ENCODE measurements around the gene ADCY5. TPM values are rescaled to one million over a fixed set of nuclear protein-coding genes. Genes with fewer than 3 reads are reported as not detected.

The ADCY5 gene
- total RNA-seq, 1 donor from 2014 or later: not detected

DNA sequence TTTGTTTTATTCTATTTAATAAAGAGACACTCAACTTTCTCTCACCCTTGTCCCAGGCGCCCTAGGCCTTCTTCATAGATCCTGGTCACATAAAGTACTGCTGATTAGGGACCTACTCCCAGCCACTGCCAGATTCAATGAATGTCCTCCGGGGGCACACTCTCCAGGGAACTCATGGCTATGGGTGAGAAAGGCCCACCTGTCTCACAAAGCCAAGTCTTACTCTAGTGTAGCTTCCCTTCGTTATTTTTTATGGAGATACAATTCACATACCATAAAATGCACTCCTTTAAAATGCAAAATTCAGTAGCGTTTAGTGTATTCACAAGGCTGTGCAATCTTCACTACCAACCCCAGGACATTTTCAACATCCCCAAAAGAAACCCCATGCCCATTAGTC lies 87.8 kb downstream of the ADCY5 start:
- TF ChIP-seq CTCF (IDR thresholded peaks at IDR 0.05; ENCODE audit: insufficient read depth, low read length, severe bottlenecking): no peak
- H3K36me3 ChIP-seq (ENCODE audit: control insufficient read depth, insufficient read depth, low read length): no peaks in the 10 kb centered on the region
- FAIRE-seq (no peak), DNase-seq (ENCODE audit: low read depth) (no peak)
- H3K27me3 ChIP-seq (ENCODE audit: control insufficient read depth, insufficient read depth, low read length): peaks cover 2% of the 10 kb centered on the region
- no peak overlapping the region for H3K4me3 ChIP-seq (ENCODE audit: low read depth, low read length)

DNA sequence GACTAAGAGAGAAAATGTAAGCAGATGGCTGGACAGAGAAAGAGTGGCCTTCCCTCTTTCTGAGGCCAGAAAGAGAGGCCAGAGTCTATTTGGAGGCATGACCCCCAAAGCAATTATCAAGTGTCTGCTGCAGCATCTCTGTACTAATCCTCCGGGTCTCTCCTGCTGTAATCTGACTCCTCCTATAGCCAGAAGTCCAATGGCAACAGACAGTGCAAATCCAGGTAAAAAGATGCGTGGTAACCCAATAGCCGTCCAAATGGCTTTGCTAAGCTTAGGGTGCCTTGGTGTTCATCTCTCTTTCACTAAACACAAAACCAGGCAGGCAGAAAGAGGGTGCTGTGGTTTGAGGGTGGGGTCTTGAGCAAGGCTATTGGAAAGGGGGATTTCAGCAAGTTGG lies 91.6 kb downstream of the ADCY5 start:
- Histone ChIP-seq H3K4me3 (ENCODE audit: low read depth, low read length) (no peak overlapping the region), H3K27me3 (ENCODE audit: control insufficient read depth, insufficient read depth, low read length) (peaks cover 2% of the 10 kb centered on the region), H3K36me3 (ENCODE audit: control insufficient read depth, insufficient read depth, low read length) (no peaks in the 10 kb centered on the region)
- DNase-seq (ENCODE audit: low read depth) (no peak), FAIRE-seq (no peak)
- TF ChIP-seq CTCF (IDR thresholded peaks at IDR 0.05; ENCODE audit: insufficient read depth, low read length, severe bottlenecking): no peak

DNA sequence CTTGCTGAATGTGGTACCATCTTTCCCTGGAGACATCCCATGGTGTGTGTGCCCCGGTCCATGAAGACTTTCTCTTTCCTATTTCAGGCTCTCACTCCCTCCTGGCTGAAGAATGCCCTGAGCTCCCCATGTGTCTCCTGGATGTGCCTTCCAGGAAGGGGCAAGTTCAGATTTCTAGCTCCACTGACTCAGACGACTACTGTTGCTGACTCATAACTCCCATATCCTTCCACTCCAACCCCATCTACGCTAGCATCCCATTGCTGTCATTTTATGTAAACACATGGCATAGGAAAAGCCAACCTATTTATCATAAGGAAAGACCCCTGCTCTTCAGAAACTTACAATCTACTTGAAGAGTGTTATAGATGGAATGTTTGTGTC lies 95.0 kb downstream of the ADCY5 start:
- DNase-seq (ENCODE audit: low read depth) (peak; percentile 70), FAIRE-seq (no peak)
- TF ChIP-seq CTCF (IDR thresholded peaks at IDR 0.05; ENCODE audit: insufficient read depth, low read length, severe bottlenecking): no peak
- Histone ChIP-seq H3K4me3 (ENCODE audit: low read depth, low read length) (no peak overlapping the region), H3K27me3 (ENCODE audit: control insufficient read depth, insufficient read depth, low read length) (peaks cover 5% of the 10 kb centered on the region), H3K36me3 (ENCODE audit: control insufficient read depth, insufficient read depth, low read length) (no peaks in the 10 kb centered on the region)

DNA sequence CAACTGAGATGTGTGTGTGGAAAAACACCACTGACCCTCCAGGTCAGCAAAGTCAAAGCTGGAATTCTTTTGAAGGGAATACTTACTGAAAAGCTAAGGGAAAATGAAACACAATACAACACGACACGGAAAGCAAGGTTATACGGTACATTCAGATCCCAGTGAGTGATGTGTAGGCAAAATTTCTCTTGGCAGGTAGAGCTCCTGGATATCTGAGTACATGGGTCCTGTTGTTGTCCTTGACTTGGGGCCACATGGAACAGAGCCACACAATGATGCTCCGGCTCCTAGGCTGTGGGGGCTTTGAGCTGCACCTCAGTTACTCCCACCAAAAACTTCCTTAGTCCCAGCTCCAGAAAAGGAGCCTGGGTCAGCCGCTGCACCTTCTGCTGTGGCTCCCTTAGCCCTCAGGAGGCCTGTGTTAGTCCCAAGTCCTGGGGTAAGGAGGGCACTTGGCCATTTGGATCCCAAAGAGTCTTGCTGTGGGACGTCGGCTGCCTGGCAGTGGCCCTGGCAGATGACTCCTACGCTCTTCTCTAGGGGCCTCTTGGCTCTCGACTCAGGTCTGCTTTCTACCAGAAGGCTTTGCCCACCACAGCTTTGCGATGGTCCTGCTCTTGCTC lies 95.6 kb downstream of the ADCY5 start:
- no peaks in the 10 kb centered on the region for H3K36me3 ChIP-seq (ENCODE audit: control insufficient read depth, insufficient read depth, low read length)
- H3K4me3 ChIP-seq (ENCODE audit: low read depth, low read length): no peak overlapping the region
- DNase-seq (ENCODE audit: low read depth) (no peak), FAIRE-seq (peak; percentile 72)
- no peak for TF ChIP-seq CTCF (IDR thresholded peaks at IDR 0.05; ENCODE audit: insufficient read depth, low read length, severe bottlenecking)
- peaks cover 8% of the 10 kb centered on the region for H3K27me3 ChIP-seq (ENCODE audit: control insufficient read depth, insufficient read depth, low read length)

DNA sequence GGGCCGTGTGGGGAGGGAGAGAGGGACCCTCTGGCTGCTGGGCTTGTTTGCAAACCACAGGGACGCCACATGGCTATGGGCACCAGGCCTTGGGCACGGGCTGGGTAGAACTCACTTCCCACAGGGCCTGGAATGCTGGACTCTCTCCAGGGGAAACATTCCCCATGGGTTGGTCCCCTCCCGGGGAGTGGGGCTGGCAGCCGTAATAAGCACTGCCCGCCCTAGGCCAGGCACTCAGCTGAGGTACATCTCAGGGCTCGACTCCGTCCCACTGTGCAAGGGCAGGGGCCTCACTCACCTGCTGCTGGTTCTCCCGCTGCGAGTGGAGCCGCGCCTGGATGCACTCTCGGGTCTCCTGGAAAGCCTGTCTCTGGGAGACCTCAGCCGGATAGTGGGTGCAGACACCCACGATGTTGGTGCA lies 96.7 kb downstream of the ADCY5 start:
- H3K27me3 ChIP-seq (ENCODE audit: control insufficient read depth, insufficient read depth, low read length): peaks cover 9% of the 10 kb centered on the region
- no peak for DNase-seq (ENCODE audit: low read depth)
- FAIRE-seq: no peak
- TF ChIP-seq CTCF (IDR thresholded peaks at IDR 0.05; ENCODE audit: insufficient read depth, low read length, severe bottlenecking): no peak
- H3K36me3 ChIP-seq (ENCODE audit: control insufficient read depth, insufficient read depth, low read length): no peaks in the 10 kb centered on the region
- H3K4me3 ChIP-seq (ENCODE audit: low read depth, low read length): no peak overlapping the region

- H3K36me3 ChIP-seq (ENCODE audit: control insufficient read depth, insufficient read depth, low read length): no peaks in the 10 kb centered on the region
- H3K4me3 ChIP-seq (ENCODE audit: low read depth, low read length): no peak overlapping the region
- no peak for FAIRE-seq
- peaks cover 9% of the 10 kb centered on the region for H3K27me3 ChIP-seq (ENCODE audit: control insufficient read depth, insufficient read depth, low read length)
- DNase-seq (ENCODE audit: low read depth): no peak
- no peak for TF ChIP-seq CTCF (IDR thresholded peaks at IDR 0.05; ENCODE audit: insufficient read depth, low read length, severe bottlenecking)
Observed at GRCh38 chr3:123351501-123351900, 97.4 kb downstream of the ADCY5 start.

Measured in bronchial epithelial cell (primary cell).